GM12891 (cell line): ENCODE results near the gene ACE.

Source experiments
- PAX5 ChIP-seq: IDR thresholded peaks from 2 replicates; pipeline ENCODE4 v1.6.1; 2011; ENCODE audit warnings: low read length, moderate library complexity, mild to moderate bottlenecking; ENCODE audit not compliant: insufficient read depth, severe bottlenecking
- POLR2A ChIP-seq: IDR thresholded peaks from 2 replicates; pipeline ENCODE4 v1.6.1; 2011; ENCODE audit warnings: low read depth, low read length, control low read depth
- POLR2AphosphoS5 ChIP-seq: IDR thresholded peaks from 2 replicates; pipeline ENCODE4 v1.6.1; 2011; ENCODE audit warnings: low read depth, low read length, control low read depth
- SPI1 ChIP-seq: IDR thresholded peaks from 2 replicates; pipeline ENCODE4 v1.6.1; 2011; ENCODE audit warnings: low read depth, low read length, control low read depth

- TF ChIP-seq POLR2A (no peak), POLR2AphosphoS5 (no peak), SPI1 (no peak), PAX5 (no peak)
Measured at GRCh38 chr17:63495491-63495890, 18.6 kb downstream of the ACE start.
